Type B pancreatic cell (in vitro differentiated cells): ENCODE data around the gene JAZF1. TPM values are rescaled to one million over a fixed set of nuclear protein-coding genes. Genes with fewer than 3 reads are reported as not detected.

Experiments
- DNase-seq: peaks from one replicate; pipeline ENCODE4 v3.0.0; 2021; ENCODE audit warnings: mixed read lengths; ENCODE audit not compliant: unreplicated experiment; ENCODE audit errors: extremely low spot score
- H3K27ac Mint-ChIP-seq: 2 replicates; pipeline ENCODE4 v1.8.0; 2021; ENCODE audit warnings: mild to moderate bottlenecking, mixed read lengths
- H3K27me3 Mint-ChIP-seq: 2 replicates; pipeline ENCODE4 v1.8.0; 2021; ENCODE audit warnings: mixed read lengths
- H3K36me3 Mint-ChIP-seq: 2 replicates; pipeline ENCODE4 v1.8.0; 2021; ENCODE audit warnings: mixed read lengths
- H3K4me1 Mint-ChIP-seq: one replicate; pipeline ENCODE4 v1.8.0; 2021; ENCODE audit warnings: mixed read lengths; ENCODE audit not compliant: unreplicated experiment
- H3K4me3 Mint-ChIP-seq: 2 replicates; pipeline ENCODE4 v1.8.0; 2021; ENCODE audit warnings: mild to moderate bottlenecking, mixed read lengths
- H3K9me3 Mint-ChIP-seq: 2 replicates; pipeline ENCODE4 v1.8.0; 2021; ENCODE audit warnings: mixed read lengths
- total RNA-seq: library from RNA; stranded (reverse); gene quantifications from 2 replicates; pipeline ENCODE4 v1.2.1, GENCODE V29; 2021; ENCODE audit warnings: low replicate concordance
- TF ChIP-seq, protein P1 (sequence below): fragments of 200-600 bp; sonication (generic); conservative IDR thresholded peaks from 2 replicates; pipeline ENCODE4 v1.5.0; 2021; ENCODE audit warnings: antibody characterized with exemption, mild to moderate bottlenecking

The JAZF1 gene
- total RNA-seq, 1 donor from 2014 or later = 4.9 TPM

DNA sequence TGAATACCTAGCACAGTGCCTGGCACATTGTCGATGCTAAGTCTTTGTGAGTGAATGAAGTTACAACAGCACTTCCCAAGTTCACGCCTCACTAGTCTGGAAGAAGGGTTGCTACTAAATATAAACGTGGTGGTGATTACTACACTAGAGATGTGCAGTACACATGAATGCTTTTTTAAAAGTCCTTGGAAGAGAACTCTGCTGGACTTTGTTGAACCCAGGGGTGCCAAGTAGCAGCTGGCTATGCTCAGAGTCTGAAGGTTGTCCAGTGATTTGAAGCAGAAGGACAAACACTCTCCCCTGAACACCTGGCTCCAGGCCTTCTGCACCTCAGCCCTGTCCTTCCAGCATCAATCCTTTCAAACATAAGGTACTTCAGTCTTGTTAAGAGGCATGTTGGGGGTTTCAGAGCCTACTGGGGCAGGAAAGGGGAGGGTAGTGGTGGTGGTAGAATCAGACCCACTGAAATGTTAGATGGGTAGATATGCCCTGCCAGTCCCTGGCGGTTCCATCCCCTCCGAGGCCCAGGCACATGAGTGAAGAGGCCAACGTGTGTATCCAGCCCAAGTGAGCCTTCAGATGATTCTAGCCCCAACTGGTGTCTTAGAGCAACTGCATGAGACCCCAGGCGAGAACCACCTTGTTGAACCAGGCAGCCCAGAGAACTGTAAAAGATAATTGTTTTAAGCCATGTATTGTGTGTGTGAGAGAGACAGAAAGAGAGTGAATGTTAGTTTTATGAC lies 346.2 kb downstream of the JAZF1 start:
- Mint-ChIP-seq H3K9me3 (no peaks in the 10 kb centered on the region), H3K4me3 (no peak overlapping the region), H3K27ac (no peak overlapping the region), H3K27me3 (no peaks in the 10 kb centered on the region), H3K4me1 (no peaks in the 10 kb centered on the region), H3K36me3 (peaks cover 10% of the 10 kb centered on the region)
- DNase-seq = no peak
- TF ChIP-seq, protein P1, sequence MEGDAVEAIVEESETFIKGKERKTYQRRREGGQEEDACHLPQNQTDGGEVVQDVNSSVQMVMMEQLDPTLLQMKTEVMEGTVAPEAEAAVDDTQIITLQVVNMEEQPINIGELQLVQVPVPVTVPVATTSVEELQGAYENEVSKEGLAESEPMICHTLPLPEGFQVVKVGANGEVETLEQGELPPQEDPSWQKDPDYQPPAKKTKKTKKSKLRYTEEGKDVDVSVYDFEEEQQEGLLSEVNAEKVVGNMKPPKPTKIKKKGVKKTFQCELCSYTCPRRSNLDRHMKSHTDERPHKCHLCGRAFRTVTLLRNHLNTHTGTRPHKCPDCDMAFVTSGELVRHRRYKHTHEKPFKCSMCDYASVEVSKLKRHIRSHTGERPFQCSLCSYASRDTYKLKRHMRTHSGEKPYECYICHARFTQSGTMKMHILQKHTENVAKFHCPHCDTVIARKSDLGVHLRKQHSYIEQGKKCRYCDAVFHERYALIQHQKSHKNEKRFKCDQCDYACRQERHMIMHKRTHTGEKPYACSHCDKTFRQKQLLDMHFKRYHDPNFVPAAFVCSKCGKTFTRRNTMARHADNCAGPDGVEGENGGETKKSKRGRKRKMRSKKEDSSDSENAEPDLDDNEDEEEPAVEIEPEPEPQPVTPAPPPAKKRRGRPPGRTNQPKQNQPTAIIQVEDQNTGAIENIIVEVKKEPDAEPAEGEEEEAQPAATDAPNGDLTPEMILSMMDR = no peak

DNA sequence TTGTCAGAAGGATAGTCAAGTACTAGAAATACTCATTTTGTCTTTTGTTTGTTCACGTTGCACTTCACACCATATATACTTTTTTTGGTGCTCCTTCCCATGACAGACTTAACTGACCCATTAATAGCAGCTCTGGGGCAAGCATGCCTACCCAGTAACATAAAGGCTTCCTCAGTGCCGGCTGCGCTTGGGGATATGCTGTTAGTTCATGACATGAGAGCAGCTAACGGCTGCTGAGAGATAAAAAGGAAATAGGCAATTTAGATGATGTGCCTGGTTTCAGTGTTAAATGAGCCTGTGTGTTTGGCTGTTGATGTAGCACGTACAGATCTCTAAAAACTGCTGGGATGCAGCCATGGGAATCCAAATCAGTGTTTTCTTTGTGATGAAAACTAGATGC lies 354.2 kb downstream of the JAZF1 start:
- Mint-ChIP-seq H3K4me3 (no peak overlapping the region), H3K27ac (no peak overlapping the region), H3K4me1 (no peaks in the 10 kb centered on the region), H3K9me3 (no peaks in the 10 kb centered on the region), H3K27me3 (no peaks in the 10 kb centered on the region), H3K36me3 (peaks cover 20% of the 10 kb centered on the region)
- DNase-seq = no peak
- TF ChIP-seq, protein P1 = no peak

DNA sequence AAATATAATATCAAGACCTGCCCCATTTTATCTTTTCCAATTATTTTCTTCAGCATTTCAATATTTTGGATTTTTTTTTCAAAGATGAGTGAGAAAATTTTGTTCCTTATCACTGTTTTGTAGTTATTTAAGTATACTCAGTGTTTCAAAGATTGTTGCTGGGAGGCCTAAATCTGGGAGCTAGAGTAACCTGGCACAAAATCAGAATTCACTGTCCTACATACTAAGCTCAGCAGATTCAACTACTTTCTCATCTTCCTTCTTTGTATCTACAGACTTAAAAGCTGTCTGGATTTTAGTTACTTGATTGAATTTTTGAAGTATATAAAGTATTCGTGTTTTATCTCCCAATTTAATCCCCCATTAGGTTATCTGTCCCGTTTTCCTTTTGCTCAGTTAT lies 354.7 kb downstream of the JAZF1 start:
- Mint-ChIP-seq H3K27me3 (no peaks in the 10 kb centered on the region), H3K4me1 (no peaks in the 10 kb centered on the region), H3K4me3 (no peak overlapping the region), H3K36me3 (peaks cover 17% of the 10 kb centered on the region), H3K9me3 (no peaks in the 10 kb centered on the region), H3K27ac (no peak overlapping the region)
- TF ChIP-seq, protein P1 = no peak
- DNase-seq = no peak

DNA sequence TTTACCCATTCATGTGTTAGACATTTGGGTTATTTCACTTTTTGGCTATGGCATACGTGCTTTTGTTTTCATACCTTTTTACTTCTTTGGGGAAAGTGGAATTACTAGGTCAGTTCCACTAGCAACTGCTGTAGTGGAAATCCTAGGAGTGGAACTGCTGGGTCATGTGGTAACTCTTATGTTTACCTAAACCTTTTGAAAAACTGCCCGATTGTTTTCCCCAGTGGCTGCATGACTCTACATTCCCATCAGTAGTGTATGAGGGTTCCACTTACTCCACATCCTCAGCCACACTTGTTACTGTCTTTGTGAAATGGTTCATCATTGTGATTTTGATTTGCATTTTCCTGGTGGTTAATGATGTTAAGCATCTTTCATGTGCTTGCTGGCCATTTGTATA lies 358.4 kb downstream of the JAZF1 start:
- peaks cover 24% of the 10 kb centered on the region for H3K36me3 Mint-ChIP-seq
- TF ChIP-seq, protein P1 = no peak
- no peaks in the 10 kb centered on the region for H3K4me1 Mint-ChIP-seq
- H3K4me3 Mint-ChIP-seq = no peak overlapping the region
- no peaks in the 10 kb centered on the region for H3K27me3 Mint-ChIP-seq
- DNase-seq = no peak
- no peaks in the 10 kb centered on the region for H3K9me3 Mint-ChIP-seq
- no peak overlapping the region for H3K27ac Mint-ChIP-seq

DNA sequence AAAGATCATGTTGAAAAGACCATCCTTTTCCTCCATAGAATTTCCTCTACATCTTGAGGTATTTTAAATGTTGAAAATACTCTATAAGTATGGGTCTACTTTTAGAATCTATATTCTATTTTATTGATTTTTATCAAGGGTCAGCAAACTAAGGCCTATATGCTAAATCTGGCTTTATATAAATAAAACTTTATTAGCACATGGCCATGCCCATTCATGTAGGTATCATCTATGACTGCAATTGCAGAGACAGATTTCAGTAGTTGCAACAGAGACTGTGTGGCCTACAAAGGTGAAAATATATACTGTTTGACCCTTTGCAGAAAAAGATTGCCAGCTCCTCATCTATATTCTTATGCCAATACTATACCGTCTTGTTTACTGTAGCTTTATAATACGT lies 367.9 kb downstream of the JAZF1 start:
- Mint-ChIP-seq H3K4me1 (no peaks in the 10 kb centered on the region), H3K36me3 (peaks cover 32% of the 10 kb centered on the region), H3K27me3 (no peaks in the 10 kb centered on the region), H3K9me3 (no peaks in the 10 kb centered on the region), H3K4me3 (no peak overlapping the region), H3K27ac (no peak overlapping the region)
- DNase-seq = no peak
- TF ChIP-seq, protein P1 = no peak
